DOHH2 (cell line): Measurements from ENCODE around the gene KAT2B.

Experiments
- H3F3A ChIP-seq: fragments of 200-600 bp; sonication (generic), shearing (Covaris generic); 2 replicates; pipeline ENCODE4 v1.6.0; 2016; ENCODE audit warnings: antibody characterized with exemption, mild to moderate bottlenecking; ENCODE audit not compliant: control insufficient read depth, insufficient read depth
- H3K27ac ChIP-seq: fragments of 200-600 bp; sonication (generic); 2 replicates; pipeline ENCODE4 v1.5.1; 2014; ENCODE audit warnings: low read depth, mild to moderate bottlenecking, low read length, moderate library complexity
- H3K27me3 ChIP-seq: fragments of 200-600 bp; sonication (generic); 2 replicates; pipeline ENCODE4 v1.6.1; 2014; ENCODE audit warnings: mild to moderate bottlenecking, low read length, mixed read lengths; ENCODE audit not compliant: control insufficient read depth
- H3K36me3 ChIP-seq: fragments of 200-600 bp; sonication (generic); 2 replicates; pipeline ENCODE4 v1.6.1; 2014; ENCODE audit warnings: mild to moderate bottlenecking, low read length, moderate library complexity, mixed read lengths; ENCODE audit not compliant: control insufficient read depth
- H3K4me1 ChIP-seq: fragments of 200-600 bp; sonication (generic); 2 replicates; pipeline ENCODE4 v1.6.1; 2014; ENCODE audit warnings: mild to moderate bottlenecking, low read length, mixed read lengths; ENCODE audit not compliant: control insufficient read depth
- H3K4me2 ChIP-seq: fragments of 200-600 bp; sonication (generic); 2 replicates; pipeline ENCODE4 v1.6.0; 2014; ENCODE audit warnings: mild to moderate bottlenecking, low read length, moderate library complexity
- H3K4me3 ChIP-seq: fragments of 200-600 bp; sonication (generic); 2 replicates; pipeline ENCODE4 v1.5.1; 2014; ENCODE audit warnings: mild to moderate bottlenecking, low read length, mixed read lengths
- H3K79me2 ChIP-seq: fragments of 200-600 bp; sonication (generic); 2 replicates; pipeline ENCODE4 v1.6.1; 2014; ENCODE audit warnings: mild to moderate bottlenecking, low read length, mixed read lengths; ENCODE audit not compliant: control insufficient read depth
- H3K9me2 ChIP-seq: fragments of 200-600 bp; sonication (generic); replicated peaks from 2 replicates; pipeline ENCODE4 v1.6.1; 2014; ENCODE audit warnings: mild to moderate bottlenecking, low read length, mixed read lengths; ENCODE audit not compliant: control insufficient read depth
- H3K9me3 ChIP-seq: fragments of 200-600 bp; sonication (generic); 2 replicates; pipeline ENCODE4 v1.6.1; 2014; ENCODE audit warnings: antibody characterized with exemption, low read length, mixed read lengths; ENCODE audit not compliant: control insufficient read depth, insufficient read depth
- H4K20me1 ChIP-seq: fragments of 200-600 bp; sonication (generic); 2 replicates; pipeline ENCODE4 v1.6.0; 2014; ENCODE audit warnings: low read depth, mild to moderate bottlenecking, antibody characterized with exemption, low read length, moderate library complexity; ENCODE audit not compliant: control insufficient read depth, insufficient read depth
- EZH2phosphoT487 ChIP-seq: fragments of 200-600 bp; sonication (generic); IDR thresholded peaks from 2 replicates; pipeline ENCODE4 v1.6.1; 2017; ENCODE audit warnings: borderline replicate concordance, mild to moderate bottlenecking, antibody characterized with exemption, low read length, moderate library complexity, mixed read lengths
- TF ChIP-seq, protein P1 (sequence below): fragments of 200-600 bp; sonication (generic); IDR thresholded peaks from one replicate; pipeline ENCODE4 v1.5.1; 2014; ENCODE audit warnings: antibody characterized with exemption, mild to moderate bottlenecking, low read depth, low read length; ENCODE audit not compliant: poor library complexity, severe bottlenecking

The KAT2B gene

GRCh38 chr3:20123131-20123652, 82.9 kb downstream of the KAT2B start:
- no peaks in the 10 kb centered on the region for H3K9me2 ChIP-seq
- H3K9me3 ChIP-seq: no peaks in the 10 kb centered on the region
- H3K4me2 ChIP-seq: no peak overlapping the region
- peaks cover 25% of the 10 kb centered on the region for H3K36me3 ChIP-seq
- no peak overlapping the region for H3K27ac ChIP-seq
- no peaks in the 10 kb centered on the region for H3K27me3 ChIP-seq
- no peak overlapping the region for H3K4me3 ChIP-seq
- no peaks in the 10 kb centered on the region for H4K20me1 ChIP-seq
- TF ChIP-seq EZH2phosphoT487: no peak
- no peaks in the 10 kb centered on the region for H3K79me2 ChIP-seq
- H3F3A ChIP-seq: no peaks in the 10 kb centered on the region
- peaks cover 20% of the 10 kb centered on the region for H3K4me1 ChIP-seq

DNA sequence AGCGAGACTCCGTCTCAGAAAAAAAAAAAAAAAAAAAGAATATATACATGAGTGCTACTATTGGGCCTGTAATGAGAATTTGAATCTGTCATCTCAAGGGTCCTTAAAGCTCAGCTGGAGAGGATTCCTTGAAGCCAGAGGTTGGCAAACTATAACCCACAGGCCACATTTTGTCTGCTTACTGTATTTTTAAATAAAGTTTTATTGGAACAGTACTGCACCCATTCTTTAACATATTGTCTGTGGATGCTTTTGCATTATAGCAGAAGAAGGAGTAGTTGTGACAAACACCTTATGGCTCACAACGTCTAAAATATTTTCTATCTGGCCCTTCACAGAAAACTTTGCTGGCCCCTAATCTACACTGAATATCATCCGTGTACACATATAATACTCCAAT, 85.0 kb downstream of the KAT2B start:
- H3K36me3 ChIP-seq: peaks cover 22% of the 10 kb centered on the region
- H3K9me2 ChIP-seq: no peaks in the 10 kb centered on the region
- no peaks in the 10 kb centered on the region for H4K20me1 ChIP-seq
- no peaks in the 10 kb centered on the region for H3K27me3 ChIP-seq
- peak overlapping the region; percentile 73 for H3K4me2 ChIP-seq
- H3F3A ChIP-seq: no peaks in the 10 kb centered on the region
- TF ChIP-seq, protein P1, sequence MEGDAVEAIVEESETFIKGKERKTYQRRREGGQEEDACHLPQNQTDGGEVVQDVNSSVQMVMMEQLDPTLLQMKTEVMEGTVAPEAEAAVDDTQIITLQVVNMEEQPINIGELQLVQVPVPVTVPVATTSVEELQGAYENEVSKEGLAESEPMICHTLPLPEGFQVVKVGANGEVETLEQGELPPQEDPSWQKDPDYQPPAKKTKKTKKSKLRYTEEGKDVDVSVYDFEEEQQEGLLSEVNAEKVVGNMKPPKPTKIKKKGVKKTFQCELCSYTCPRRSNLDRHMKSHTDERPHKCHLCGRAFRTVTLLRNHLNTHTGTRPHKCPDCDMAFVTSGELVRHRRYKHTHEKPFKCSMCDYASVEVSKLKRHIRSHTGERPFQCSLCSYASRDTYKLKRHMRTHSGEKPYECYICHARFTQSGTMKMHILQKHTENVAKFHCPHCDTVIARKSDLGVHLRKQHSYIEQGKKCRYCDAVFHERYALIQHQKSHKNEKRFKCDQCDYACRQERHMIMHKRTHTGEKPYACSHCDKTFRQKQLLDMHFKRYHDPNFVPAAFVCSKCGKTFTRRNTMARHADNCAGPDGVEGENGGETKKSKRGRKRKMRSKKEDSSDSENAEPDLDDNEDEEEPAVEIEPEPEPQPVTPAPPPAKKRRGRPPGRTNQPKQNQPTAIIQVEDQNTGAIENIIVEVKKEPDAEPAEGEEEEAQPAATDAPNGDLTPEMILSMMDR: no peak
- no peak for TF ChIP-seq EZH2phosphoT487
- H3K9me3 ChIP-seq: no peaks in the 10 kb centered on the region
- H3K27ac ChIP-seq: peak overlapping the region; percentile 66
- H3K79me2 ChIP-seq: no peaks in the 10 kb centered on the region
- H3K4me1 ChIP-seq: peaks cover 20% of the 10 kb centered on the region
- peak overlapping the region; percentile 61 for H3K4me3 ChIP-seq

DNA sequence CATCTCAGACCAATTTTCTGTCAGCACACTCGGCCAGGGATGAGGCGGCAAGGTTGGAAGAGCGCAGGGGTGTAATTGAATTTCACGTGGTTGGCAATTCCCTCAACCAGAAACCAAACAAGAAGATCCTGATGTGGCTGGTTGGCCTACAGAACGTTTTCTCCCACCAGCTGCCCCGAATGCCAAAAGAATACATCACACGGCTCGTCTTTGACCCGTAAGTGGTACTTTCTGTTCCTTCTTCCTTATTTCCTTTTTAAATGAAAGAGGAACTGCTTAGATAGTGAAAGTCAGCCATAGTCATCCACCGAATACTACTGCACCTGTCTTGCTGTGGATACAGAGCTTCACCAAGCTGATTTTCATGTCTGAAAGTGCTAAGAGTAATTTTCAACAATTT, 85.7 kb downstream of the KAT2B start:
- no peaks in the 10 kb centered on the region for H3K9me3 ChIP-seq
- peaks cover 20% of the 10 kb centered on the region for H3K4me1 ChIP-seq
- peak overlapping the region; percentile 73 for H3K4me2 ChIP-seq
- no peaks in the 10 kb centered on the region for H3K9me2 ChIP-seq
- H3K4me3 ChIP-seq: peak overlapping the region; percentile 61
- H3F3A ChIP-seq: no peaks in the 10 kb centered on the region
- no peaks in the 10 kb centered on the region for H3K27me3 ChIP-seq
- no peaks in the 10 kb centered on the region for H4K20me1 ChIP-seq
- peak overlapping the region; percentile 66 for H3K27ac ChIP-seq
- H3K79me2 ChIP-seq: no peaks in the 10 kb centered on the region
- H3K36me3 ChIP-seq: peaks cover 22% of the 10 kb centered on the region
- TF ChIP-seq, protein P1: no peak
- no peak for TF ChIP-seq EZH2phosphoT487

DNA sequence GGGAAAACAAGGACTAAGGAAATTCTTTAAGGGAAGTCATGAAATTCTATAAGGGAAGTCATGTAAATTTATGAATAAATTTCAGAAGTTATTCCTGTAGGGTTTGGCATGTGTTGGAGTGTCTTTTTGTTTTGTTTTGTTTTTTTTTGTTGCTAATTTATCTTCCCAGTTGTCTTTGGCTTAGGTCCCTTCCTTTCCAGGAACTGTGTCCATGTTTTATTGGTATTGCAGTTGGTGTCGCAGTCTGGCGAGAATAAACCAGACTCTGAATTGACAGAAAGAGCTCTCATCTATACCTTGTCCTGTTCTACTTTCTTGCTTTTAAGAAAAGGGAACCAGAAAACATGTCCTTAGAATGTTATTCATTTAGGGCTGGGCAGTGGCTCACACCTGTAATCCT, 88.1 kb downstream of the KAT2B start:
- Histone ChIP-seq H3K4me2 (no peak overlapping the region), H3K36me3 (peaks cover 13% of the 10 kb centered on the region), H3K9me2 (no peaks in the 10 kb centered on the region), H3K4me3 (no peak overlapping the region), H3K27ac (no peak overlapping the region), H3K9me3 (no peaks in the 10 kb centered on the region), H3F3A (no peaks in the 10 kb centered on the region), H3K4me1 (peaks cover 20% of the 10 kb centered on the region), H4K20me1 (no peaks in the 10 kb centered on the region), H3K79me2 (no peaks in the 10 kb centered on the region), H3K27me3 (no peaks in the 10 kb centered on the region)
- TF ChIP-seq, protein P1: no peak
- no peak for TF ChIP-seq EZH2phosphoT487
